ENCODE measurements around the gene ACTL6B. TPM values are rescaled to one million over a fixed set of nuclear protein-coding genes. Genes with fewer than 3 reads are reported as not detected.

Gene ACTL6B
- total RNA-seq, 1 experiment from 2014 or later: not detected

Other genes starting within 250 kb of the ACTL6B start
- gene ZCWPW1, start 227.7 kb downstream of the ACTL6B start, total RNA-seq (2014; rRNA removed): 1.4 and 2.2 TPM in 2 replicates
- gene MEPCE, start 226.6 kb downstream of the ACTL6B start, total RNA-seq (2014; rRNA removed): 35.1 and 36.0 TPM in 2 replicates
- 36.1 and 51.1 TPM in 2 replicates for gene PPP1R35, start 220.0 kb downstream of the ACTL6B start, total RNA-seq (2014; rRNA removed)
- 0.11 and 2.5 TPM in 2 replicates for gene SPACDR, start 192.2 kb downstream of the ACTL6B start, total RNA-seq (2014; rRNA removed)
- gene TSC22D4, start 177.2 kb downstream of the ACTL6B start, total RNA-seq (2014; rRNA removed): 57.1 and 66.1 TPM in 2 replicates
- 1.2 and 1.9 TPM in 2 replicates for gene NYAP1, start 172.5 kb downstream of the ACTL6B start, total RNA-seq (2014; rRNA removed)
- 16.9 and 18.2 TPM in 2 replicates for gene AGFG2, start 117.2 kb downstream of the ACTL6B start, total RNA-seq (2014; rRNA removed)
- 0.22 and 0.52 TPM in 2 replicates for gene SAP25, start 82.5 kb downstream of the ACTL6B start, total RNA-seq (2014; rRNA removed)
- gene LRCH4, start 70.3 kb downstream of the ACTL6B start, total RNA-seq (2014; rRNA removed): 15.6 and 28.7 TPM in 2 replicates
- 0.40 TPM in 1 of 2 replicates, not detected in the other for gene FBXO24, start 70.1 kb downstream of the ACTL6B start, total RNA-seq (2014; rRNA removed)
- 8.6 and 16.3 TPM in 2 replicates for gene PCOLCE, start 54.1 kb downstream of the ACTL6B start, total RNA-seq (2014; rRNA removed)
- gene MOSPD3, start 43.9 kb downstream of the ACTL6B start, total RNA-seq (2014; rRNA removed): 9.4 and 19.4 TPM in 2 replicates
- not detected in 2 replicates for gene TFR2, start 14.9 kb downstream of the ACTL6B start, total RNA-seq (2014; rRNA removed)
- 164 and 227 TPM in 2 replicates for gene GNB2, start 17.3 kb upstream of the ACTL6B start, total RNA-seq (2014; rRNA removed)
- 25.9 and 26.6 TPM in 2 replicates for gene GIGYF1, start 37.8 kb upstream of the ACTL6B start, total RNA-seq (2014; rRNA removed)
- 151 and 154 TPM in 2 replicates for gene POP7, start 49.7 kb upstream of the ACTL6B start, total RNA-seq (2014; rRNA removed)
- gene EPO, start 64.0 kb upstream of the ACTL6B start, total RNA-seq (2014; rRNA removed): not detected in 2 replicates
- gene ZAN, start 77.1 kb upstream of the ACTL6B start, total RNA-seq (2014; rRNA removed): not detected in 2 replicates
- 104 and 150 TPM in 2 replicates for gene EPHB4, start 171.1 kb upstream of the ACTL6B start, total RNA-seq (2014; rRNA removed)
- 25.9 and 31.2 TPM in 2 replicates for gene SLC12A9, start 196.3 kb upstream of the ACTL6B start, total RNA-seq (2014; rRNA removed)
- gene TRIP6, start 210.9 kb upstream of the ACTL6B start, total RNA-seq (2014; rRNA removed): 11.3 and 14.6 TPM in 2 replicates
- 177 and 268 TPM in 2 replicates for gene SRRT, start 218.7 kb upstream of the ACTL6B start, total RNA-seq (2014; rRNA removed)
- gene UFSP1, start 233.3 kb upstream of the ACTL6B start, total RNA-seq (2014; rRNA removed): 10.5 and 14.6 TPM in 2 replicates
- gene ACHE, start 239.4 kb upstream of the ACTL6B start, total RNA-seq (2014; rRNA removed): 0.40 and 1.3 TPM in 2 replicates

Measured in PC-3 (cell line).